Hippocampal formation (tissue), 2 donors: ENCODE measurements around the gene DYDC1.
"Not testable (repeated sequence)": the region's sequence is repeated elsewhere in the genome, so short reads cannot be mapped to it uniquely, and the experiment has no call there.

Experiments used
- DNase-seq, 2 donors: peaks; one replicate each; lab custom pipeline; 2025; lab: John Stamatoyannopoulos, UW

The DYDC1 gene

GRCh38 chr10:80344276-80344675 is 12.3 kb downstream of the DYDC1 start:
- no peak for DNase-seq

- no peak for DNase-seq
Measured at GRCh38 chr10:80333983-80334382, 22.6 kb downstream of the DYDC1 start.

- no peak for DNase-seq
Measured at GRCh38 chr10:80324891-80325364, 31.6 kb downstream of the DYDC1 start.

- no peak for DNase-seq
Measured at GRCh38 chr10:80324086-80324485, 32.5 kb downstream of the DYDC1 start.

GRCh38 chr10:80323311-80323710 is 33.2 kb downstream of the DYDC1 start:
- no peak for DNase-seq

- no peak for DNase-seq
Measured at GRCh38 chr10:80322711-80323110, 33.8 kb downstream of the DYDC1 start.

- DNase-seq: no peak
Measured at GRCh38 chr10:80322158-80322557, 34.4 kb downstream of the DYDC1 start.

- no peak for DNase-seq
Measured at GRCh38 chr10:80321183-80321582, 35.4 kb downstream of the DYDC1 start.

GRCh38 chr10:80320377-80320776 is 36.2 kb downstream of the DYDC1 start:
- DNase-seq: no peak

GRCh38 chr10:80319725-80320290 is 36.7 kb downstream of the DYDC1 start:
- no peak for DNase-seq

- DNase-seq: no peak
Measured at GRCh38 chr10:80319318-80319717, 37.2 kb downstream of the DYDC1 start.

GRCh38 chr10:80318742-80319141 is 37.8 kb downstream of the DYDC1 start:
- DNase-seq: no peak

- DNase-seq: no peak
Measured at GRCh38 chr10:80315391-80315790, 41.2 kb downstream of the DYDC1 start.

- DNase-seq: no peak
Measured at GRCh38 chr10:80313523-80313922, 43.0 kb downstream of the DYDC1 start.

- not testable (repeated sequence) for DNase-seq
Measured at GRCh38 chr10:80305989-80306388, 50.6 kb downstream of the DYDC1 start.

GRCh38 chr10:80296942-80297341 is 59.6 kb downstream of the DYDC1 start:
- DNase-seq: no peak

GRCh38 chr10:80292607-80293239 is 63.8 kb downstream of the DYDC1 start:
- no peak for DNase-seq

GRCh38 chr10:80290474-80291220 is 65.9 kb downstream of the DYDC1 start:
- no peak for DNase-seq

GRCh38 chr10:80289451-80290287 is 66.9 kb downstream of the DYDC1 start, which contains the start of gene MAT1A:
MAT1A (minus strand) TSS chr10:80289658; CDS start chr10:80289423, 235 bp downstream.
- DNase-seq: no peak

- DNase-seq: no peak
Measured at GRCh38 chr10:80288849-80289248, 67.7 kb downstream of the DYDC1 start.
